MM.1S (cell line): ENCODE results near the gene AP5B1.

Source experiments
- CTCF ChIP-seq: fragments of 300-600 bp; sonication (generic); IDR thresholded peaks from 2 replicates; pipeline ENCODE4 v1.5.1; 2016; ENCODE audit warnings: antibody characterized with exemption, low read length, mixed read lengths
- EZH2 ChIP-seq: fragments of 300-600 bp; sonication (generic); optimal IDR thresholded peaks from 2 replicates; pipeline ENCODE3; 2017; ENCODE audit warnings: low read depth, mild to moderate bottlenecking, antibody characterized with exemption, low read length, mixed read lengths
- EZH2phosphoT487 ChIP-seq: fragments of 300-600 bp; sonication (generic); IDR thresholded peaks from 2 replicates; pipeline ENCODE4 v1.6.1; 2018; ENCODE audit warnings: antibody characterized with exemption, low read length

GRCh38 chr11:65727865-65728264 lies 52.9 kb downstream of the AP5B1 start:
- TF ChIP-seq CTCF: no peak
- no peak for TF ChIP-seq EZH2phosphoT487
- no peak for TF ChIP-seq EZH2
